HEK293T (cell line): ENCODE data around the gene CEMP1.

Experiments used
- FOXK2 ChIP-seq: fragments of 450-650 bp; IDR thresholded peaks from 2 replicates; pipeline ENCODE4 v1.6.1; 2016; ENCODE audit warnings: mild to moderate bottlenecking
- SUZ12 ChIP-seq: fragments of 450-650 bp; IDR thresholded peaks from 2 replicates; pipeline ENCODE4 v1.6.1; 2016; ENCODE audit warnings: mild to moderate bottlenecking
- ZNF384 ChIP-seq: fragments of 450-650 bp; IDR thresholded peaks from 2 replicates; pipeline ENCODE4 v1.6.1; 2016

DNA sequence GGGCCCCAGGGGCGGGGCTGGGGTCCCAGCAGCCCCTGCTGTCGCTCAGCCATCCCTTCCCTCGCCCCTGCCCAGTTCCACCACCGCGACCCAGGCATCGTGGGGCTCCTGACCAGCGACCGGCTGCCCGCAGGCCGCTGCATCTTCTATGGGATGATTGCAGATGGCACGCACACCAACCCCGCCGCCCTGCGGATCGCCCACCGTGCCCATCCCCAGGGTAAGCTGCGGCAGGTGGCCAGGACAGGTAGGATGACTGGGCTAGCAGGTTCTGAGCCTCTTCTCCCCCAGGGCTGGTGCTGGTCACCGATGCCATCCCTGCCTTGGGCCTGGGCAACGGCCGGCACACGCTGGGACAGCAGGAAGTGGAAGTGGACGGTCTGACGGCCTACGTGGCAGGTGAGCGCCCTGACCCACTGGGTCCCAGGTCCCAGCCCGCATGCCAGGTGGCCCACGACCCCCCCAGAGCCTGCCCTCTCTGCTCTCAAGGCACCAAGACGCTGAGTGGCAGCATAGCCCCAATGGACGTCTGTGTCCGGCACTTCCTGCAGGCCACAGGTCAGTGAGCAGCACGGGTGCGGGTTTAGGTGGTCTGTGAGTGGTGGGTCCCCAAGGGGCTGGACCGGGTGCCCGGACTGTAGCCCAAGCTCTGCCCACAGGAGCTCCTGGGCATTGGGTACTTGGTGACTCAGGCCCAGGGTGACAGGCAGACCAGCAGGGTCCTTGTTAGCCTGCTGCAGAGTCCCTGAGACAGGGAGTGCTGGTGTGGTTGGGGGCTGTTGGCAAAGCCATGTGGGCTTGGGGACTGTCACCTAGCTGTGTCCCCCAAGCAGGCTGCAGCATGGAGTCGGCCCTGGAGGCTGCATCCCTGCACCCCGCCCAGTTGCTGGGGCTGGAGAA lies 2.8 kb downstream of the CEMP1 start:
- TF ChIP-seq FOXK2 (no peak), SUZ12 (no peak), ZNF384 (no peak)
